ENCODE measurements around the gene C7orf33.

Gene C7orf33

GRCh38 chr7:148661471-148661870, 70.9 kb downstream of the C7orf33 start:
- H3K79me2 ChIP-seq (ENCODE audit: insufficient read depth, low read length): no peaks in the 10 kb centered on the region
- H3K9ac ChIP-seq (ENCODE audit: low read length): no peak overlapping the region
- no peak overlapping the region for H3K4me3 ChIP-seq (ENCODE audit: low read depth, low read length, poor library complexity, severe bottlenecking)
- no peaks in the 10 kb centered on the region for H3K27me3 ChIP-seq (ENCODE audit: insufficient read depth, low read length)
- no peaks in the 10 kb centered on the region for H3K9me3 ChIP-seq (ENCODE audit: low read length)
- no peaks in the 10 kb centered on the region for H3K4me1 ChIP-seq (ENCODE audit: insufficient read depth, low read length, severe bottlenecking)
- TF ChIP-seq EZH2 (IDR thresholded peaks at IDR 0.05; ENCODE audit: borderline replicate concordance, low read length) (no peak), CTCF (IDR thresholded peaks at IDR 0.05; ENCODE audit: low read length) (no peak)
- no peak overlapping the region for H3K4me2 ChIP-seq (ENCODE audit: low read length)
- no peak overlapping the region for H3K27ac ChIP-seq (ENCODE audit: low read depth, low read length, poor library complexity, severe bottlenecking)
- no peaks in the 10 kb centered on the region for H3K36me3 ChIP-seq (ENCODE audit: insufficient read depth, low read length)
- H3K9me2 ChIP-seq (ENCODE audit: low read depth, low read length): no peaks in the 10 kb centered on the region
- H2AFZ ChIP-seq (ENCODE audit: low read length): no peak overlapping the region
- no peaks in the 10 kb centered on the region for H3F3A ChIP-seq (ENCODE audit: insufficient read depth, low read length)
- H4K20me1 ChIP-seq (ENCODE audit: insufficient read depth, low read length): no peaks in the 10 kb centered on the region

GRCh38 chr7:148662646-148663045, 72.1 kb downstream of the C7orf33 start:
- H3K36me3 ChIP-seq (ENCODE audit: insufficient read depth, low read length): no peaks in the 10 kb centered on the region
- no peaks in the 10 kb centered on the region for H3K4me1 ChIP-seq (ENCODE audit: insufficient read depth, low read length, severe bottlenecking)
- H2AFZ ChIP-seq (ENCODE audit: low read length): no peak overlapping the region
- H3K9ac ChIP-seq (ENCODE audit: low read length): no peak overlapping the region
- no peak overlapping the region for H3K27ac ChIP-seq (ENCODE audit: low read depth, low read length, poor library complexity, severe bottlenecking)
- no peaks in the 10 kb centered on the region for H3K9me2 ChIP-seq (ENCODE audit: low read depth, low read length)
- H3K27me3 ChIP-seq (ENCODE audit: insufficient read depth, low read length): no peaks in the 10 kb centered on the region
- no peak for TF ChIP-seq EZH2 (IDR thresholded peaks at IDR 0.05; ENCODE audit: borderline replicate concordance, low read length)
- no peak for TF ChIP-seq CTCF (IDR thresholded peaks at IDR 0.05; ENCODE audit: low read length)
- no peak overlapping the region for H3K4me3 ChIP-seq (ENCODE audit: low read depth, low read length, poor library complexity, severe bottlenecking)
- H3K4me2 ChIP-seq (ENCODE audit: low read length): no peak overlapping the region
- H4K20me1 ChIP-seq (ENCODE audit: insufficient read depth, low read length): no peaks in the 10 kb centered on the region
- H3F3A ChIP-seq (ENCODE audit: insufficient read depth, low read length): no peaks in the 10 kb centered on the region
- H3K9me3 ChIP-seq (ENCODE audit: low read length): no peaks in the 10 kb centered on the region
- no peaks in the 10 kb centered on the region for H3K79me2 ChIP-seq (ENCODE audit: insufficient read depth, low read length)

- Histone ChIP-seq H3K9ac (ENCODE audit: low read length) (no peak overlapping the region), H3K79me2 (ENCODE audit: insufficient read depth, low read length) (no peaks in the 10 kb centered on the region), H3K4me2 (ENCODE audit: low read length) (no peak overlapping the region), H3K9me2 (ENCODE audit: low read depth, low read length) (no peaks in the 10 kb centered on the region), H3K27me3 (ENCODE audit: insufficient read depth, low read length) (no peaks in the 10 kb centered on the region), H4K20me1 (ENCODE audit: insufficient read depth, low read length) (no peaks in the 10 kb centered on the region), H2AFZ (ENCODE audit: low read length) (no peak overlapping the region), H3K4me1 (ENCODE audit: insufficient read depth, low read length, severe bottlenecking) (no peaks in the 10 kb centered on the region), H3F3A (ENCODE audit: insufficient read depth, low read length) (no peaks in the 10 kb centered on the region), H3K36me3 (ENCODE audit: insufficient read depth, low read length) (no peaks in the 10 kb centered on the region), H3K27ac (ENCODE audit: low read depth, low read length, poor library complexity, severe bottlenecking) (no peak overlapping the region), H3K4me3 (ENCODE audit: low read depth, low read length, poor library complexity, severe bottlenecking) (no peak overlapping the region), H3K9me3 (ENCODE audit: low read length) (no peaks in the 10 kb centered on the region)
- TF ChIP-seq CTCF (IDR thresholded peaks at IDR 0.05; ENCODE audit: low read length): no peak
Observed at GRCh38 chr7:148664324-148664723, 73.8 kb downstream of the C7orf33 start.
